Choroid plexus epithelial cell (primary cell): Measurements from ENCODE around the gene H1-8.
"Not testable (repeated sequence)": the region's sequence is repeated elsewhere in the genome, so short reads cannot be mapped to it uniquely, and the experiment has no call there.

ENCODE experiments used
- DNase-seq: peaks from one replicate; pipeline ENCODE4 v3.0.0-alpha.2; 2010; ENCODE audit warnings: low read depth
- H3K4me3 ChIP-seq: 2 replicates; pipeline ENCODE4 v1.5.1; 2011; ENCODE audit warnings: low read depth, mild to moderate bottlenecking, control low read depth, low read length, moderate library complexity
- TF ChIP-seq, protein P1 (sequence below): conservative IDR thresholded peaks from 2 replicates; pipeline ENCODE4 v1.5.1; 2011; ENCODE audit warnings: low read depth, mild to moderate bottlenecking, control low read depth, inconsistent platforms, low read length, moderate library complexity

H1-8 gene, protein sequence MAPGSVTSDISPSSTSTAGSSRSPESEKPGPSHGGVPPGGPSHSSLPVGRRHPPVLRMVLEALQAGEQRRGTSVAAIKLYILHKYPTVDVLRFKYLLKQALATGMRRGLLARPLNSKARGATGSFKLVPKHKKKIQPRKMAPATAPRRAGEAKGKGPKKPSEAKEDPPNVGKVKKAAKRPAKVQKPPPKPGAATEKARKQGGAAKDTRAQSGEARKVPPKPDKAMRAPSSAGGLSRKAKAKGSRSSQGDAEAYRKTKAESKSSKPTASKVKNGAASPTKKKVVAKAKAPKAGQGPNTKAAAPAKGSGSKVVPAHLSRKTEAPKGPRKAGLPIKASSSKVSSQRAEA

DNA sequence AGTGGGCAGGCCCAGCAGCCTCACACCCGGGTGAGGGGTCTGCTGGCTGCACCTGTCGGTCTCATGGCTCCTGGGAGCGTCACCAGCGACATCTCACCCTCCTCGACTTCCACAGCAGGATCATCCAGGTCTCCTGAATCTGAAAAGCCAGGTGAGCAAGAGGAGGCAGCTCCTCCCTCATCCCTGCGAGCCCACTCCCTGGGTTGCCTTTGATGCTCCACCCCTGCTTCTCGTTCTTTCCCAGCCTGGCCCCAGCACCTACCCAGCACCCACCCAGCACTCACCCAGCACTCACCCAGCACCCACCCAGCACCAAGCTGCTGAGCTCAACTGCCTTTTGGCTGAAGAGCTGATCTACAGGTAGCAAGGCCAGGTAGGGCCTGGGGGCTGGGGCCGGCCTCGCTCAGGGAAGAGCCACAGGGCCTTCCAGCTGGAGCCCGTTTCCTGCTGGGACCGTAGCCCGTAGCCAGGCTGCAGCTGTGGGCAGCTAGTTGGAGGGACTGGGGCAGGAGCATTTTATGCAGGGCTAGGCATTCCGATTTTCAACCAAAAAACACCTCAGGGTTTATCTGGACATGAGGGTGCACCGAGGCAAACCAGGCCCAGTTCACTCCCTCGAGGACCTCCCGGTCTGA lies at the start of gene H1-8:
H1-8 (plus strand) TSS at position 20 of the 635 bp plus-strand sequence; CDS start at position 64, 44 bp downstream.
- no peak within 1 kb of the TSS for H3K4me3 ChIP-seq
- TF ChIP-seq, protein P1, sequence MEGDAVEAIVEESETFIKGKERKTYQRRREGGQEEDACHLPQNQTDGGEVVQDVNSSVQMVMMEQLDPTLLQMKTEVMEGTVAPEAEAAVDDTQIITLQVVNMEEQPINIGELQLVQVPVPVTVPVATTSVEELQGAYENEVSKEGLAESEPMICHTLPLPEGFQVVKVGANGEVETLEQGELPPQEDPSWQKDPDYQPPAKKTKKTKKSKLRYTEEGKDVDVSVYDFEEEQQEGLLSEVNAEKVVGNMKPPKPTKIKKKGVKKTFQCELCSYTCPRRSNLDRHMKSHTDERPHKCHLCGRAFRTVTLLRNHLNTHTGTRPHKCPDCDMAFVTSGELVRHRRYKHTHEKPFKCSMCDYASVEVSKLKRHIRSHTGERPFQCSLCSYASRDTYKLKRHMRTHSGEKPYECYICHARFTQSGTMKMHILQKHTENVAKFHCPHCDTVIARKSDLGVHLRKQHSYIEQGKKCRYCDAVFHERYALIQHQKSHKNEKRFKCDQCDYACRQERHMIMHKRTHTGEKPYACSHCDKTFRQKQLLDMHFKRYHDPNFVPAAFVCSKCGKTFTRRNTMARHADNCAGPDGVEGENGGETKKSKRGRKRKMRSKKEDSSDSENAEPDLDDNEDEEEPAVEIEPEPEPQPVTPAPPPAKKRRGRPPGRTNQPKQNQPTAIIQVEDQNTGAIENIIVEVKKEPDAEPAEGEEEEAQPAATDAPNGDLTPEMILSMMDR, result no peak
- DNase-seq, result no peak

GRCh38 chr3:129493206-129493605 lies 49.8 kb upstream of the H1-8 start:
- TF ChIP-seq, protein P1, result no peak

DNA sequence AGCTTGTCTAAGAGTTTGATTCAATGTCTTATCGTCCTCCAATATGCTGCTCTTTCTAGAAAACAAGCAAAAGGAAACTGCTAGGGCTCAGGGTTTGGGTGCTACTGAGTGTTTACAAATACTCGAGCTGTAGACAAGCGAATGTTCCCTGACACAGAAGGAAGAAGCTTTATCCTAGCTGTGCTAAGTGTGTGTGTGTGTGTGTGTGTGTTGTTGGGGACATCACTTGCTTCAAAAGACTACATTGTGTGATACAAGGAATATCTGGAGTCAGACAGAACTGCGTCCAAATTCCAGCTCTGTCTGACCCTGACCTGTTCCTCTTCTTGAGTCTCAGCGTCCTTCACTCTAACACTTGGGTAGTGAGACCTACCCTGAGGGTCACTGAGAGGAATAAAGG lies 48.5 kb upstream of the H1-8 start:
- not testable (repeated sequence) for H3K4me3 ChIP-seq
- peak; percentile 46 for DNase-seq

More at GRCh38 chr3:129493206-129493605, 49.8 kb upstream of the H1-8 start:
- no peak for DNase-seq
- no peak overlapping the region for H3K4me3 ChIP-seq

DNA sequence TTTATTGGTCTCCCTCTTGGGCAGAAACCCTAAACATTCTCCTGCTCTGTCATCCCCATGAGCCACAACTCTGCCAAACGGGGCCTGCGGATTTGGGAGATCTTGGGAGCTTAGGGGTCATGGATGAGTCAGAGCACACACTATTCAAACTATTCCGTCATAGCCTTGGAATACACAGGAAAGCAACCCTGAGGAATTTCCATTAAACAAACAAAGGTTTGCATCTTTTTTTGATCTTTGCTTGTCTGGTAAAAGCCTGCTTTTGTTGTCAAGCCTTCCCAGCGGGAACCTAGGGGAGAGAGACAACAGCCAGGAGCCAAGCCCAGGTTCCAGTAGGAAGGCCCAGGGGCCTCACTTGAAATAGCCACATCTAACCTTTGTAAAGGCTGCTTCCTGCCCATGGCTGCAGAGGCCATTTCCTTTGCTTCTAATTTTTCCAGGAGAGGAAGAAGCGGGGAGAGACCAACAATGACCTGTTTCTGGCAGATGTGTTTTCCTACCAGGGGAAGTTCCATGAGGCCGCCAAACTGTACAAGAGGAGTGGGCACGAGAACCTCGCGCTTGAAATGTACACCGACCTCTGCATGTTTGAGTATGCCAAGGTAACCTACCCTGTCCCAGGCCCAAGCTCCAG lies 47.9 kb upstream of the H1-8 start:
- not testable (repeated sequence) for H3K4me3 ChIP-seq
- peak; percentile 68 for DNase-seq

DNA sequence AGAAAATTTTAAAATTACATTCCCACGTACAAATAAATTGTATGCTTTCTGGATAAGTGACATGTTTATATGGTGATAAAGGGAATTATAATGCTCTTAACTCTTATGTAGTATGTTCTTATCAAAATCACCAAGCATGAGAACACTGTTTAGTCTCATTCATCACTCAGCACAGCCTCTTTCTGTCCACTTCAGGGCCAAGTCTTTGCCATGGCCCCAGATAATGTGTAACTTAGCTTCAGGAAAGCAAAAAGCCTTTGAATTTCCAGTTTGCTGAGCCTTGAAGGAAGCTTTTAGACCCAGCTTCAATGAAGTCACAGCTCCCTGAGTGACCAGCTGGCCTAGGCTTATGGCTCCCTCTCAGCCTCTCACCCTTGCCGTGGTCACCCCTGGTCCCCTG lies 45.1 kb upstream of the H1-8 start:
- H3K4me3 ChIP-seq, DNase-seq: not testable (repeated sequence)

- H3K4me3 ChIP-seq, DNase-seq: not testable (repeated sequence)
Measured at GRCh38 chr3:129498603-129499488, 44.1 kb upstream of the H1-8 start.

DNA sequence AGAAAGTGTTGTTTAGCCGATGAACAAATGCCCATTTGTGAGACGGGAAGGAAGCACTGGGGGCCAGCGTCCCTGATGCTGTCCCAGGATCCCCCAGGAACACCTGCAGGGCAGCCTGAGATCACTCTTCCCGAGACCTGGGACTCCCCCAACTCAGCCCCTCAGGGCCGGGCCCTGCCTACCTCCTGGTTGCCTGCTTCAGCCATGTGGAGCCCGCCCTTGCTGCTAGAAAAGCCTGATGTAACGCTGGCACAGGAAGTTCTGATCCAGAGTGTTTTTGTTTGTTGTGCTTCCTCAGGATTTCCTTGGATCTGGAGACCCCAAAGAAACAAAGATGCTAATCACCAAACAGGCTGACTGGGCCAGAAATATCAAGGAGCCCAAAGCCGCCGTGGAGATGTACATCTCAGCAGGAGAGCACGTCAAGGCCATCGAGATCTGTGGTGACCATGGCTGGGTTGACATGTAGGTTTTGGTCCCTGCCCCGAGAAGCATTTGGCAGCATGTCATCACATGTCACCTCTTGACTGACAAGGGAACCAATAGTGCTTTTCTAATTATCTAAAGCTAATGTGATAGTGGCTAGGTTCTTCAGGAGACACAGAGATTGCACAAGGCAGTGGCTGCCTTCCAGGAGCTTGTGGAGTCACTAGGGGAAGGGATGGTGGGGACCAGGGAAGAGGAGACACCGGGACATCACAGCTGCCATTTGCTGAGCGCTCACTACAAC lies 43.2 kb upstream of the H1-8 start:
- DNase-seq, H3K4me3 ChIP-seq: not testable (repeated sequence)

GRCh38 chr3:129500334-129500658 lies 42.7 kb upstream of the H1-8 start:
- H3K4me3 ChIP-seq, result no peak overlapping the region
- TF ChIP-seq, protein P1, result no peak
- DNase-seq, result no peak

DNA sequence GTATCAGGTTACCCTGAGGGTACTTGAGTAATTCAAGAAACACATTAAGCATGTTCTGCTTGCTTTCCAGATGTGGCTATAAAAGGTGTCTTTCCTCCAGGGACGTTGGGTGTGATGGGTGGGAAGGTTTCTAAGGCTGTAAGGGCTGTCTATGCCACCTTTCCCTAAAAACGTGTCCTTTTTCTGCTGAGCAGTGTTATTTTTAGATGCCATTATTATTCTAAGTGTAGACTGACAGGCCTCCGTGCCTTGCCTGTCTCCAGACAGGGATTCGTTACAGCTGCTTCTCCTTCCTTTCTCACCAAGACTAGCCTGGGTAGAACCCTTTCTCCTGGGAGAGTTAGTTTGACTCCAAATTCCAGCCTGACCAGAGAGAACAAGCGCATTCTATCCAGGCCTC lies 41.3 kb upstream of the H1-8 start:
- TF ChIP-seq, protein P1, result no peak
- no peak for DNase-seq
- H3K4me3 ChIP-seq, result no peak overlapping the region
